ENCODE measurements around the gene GRID1.

Gene GRID1

DNA sequence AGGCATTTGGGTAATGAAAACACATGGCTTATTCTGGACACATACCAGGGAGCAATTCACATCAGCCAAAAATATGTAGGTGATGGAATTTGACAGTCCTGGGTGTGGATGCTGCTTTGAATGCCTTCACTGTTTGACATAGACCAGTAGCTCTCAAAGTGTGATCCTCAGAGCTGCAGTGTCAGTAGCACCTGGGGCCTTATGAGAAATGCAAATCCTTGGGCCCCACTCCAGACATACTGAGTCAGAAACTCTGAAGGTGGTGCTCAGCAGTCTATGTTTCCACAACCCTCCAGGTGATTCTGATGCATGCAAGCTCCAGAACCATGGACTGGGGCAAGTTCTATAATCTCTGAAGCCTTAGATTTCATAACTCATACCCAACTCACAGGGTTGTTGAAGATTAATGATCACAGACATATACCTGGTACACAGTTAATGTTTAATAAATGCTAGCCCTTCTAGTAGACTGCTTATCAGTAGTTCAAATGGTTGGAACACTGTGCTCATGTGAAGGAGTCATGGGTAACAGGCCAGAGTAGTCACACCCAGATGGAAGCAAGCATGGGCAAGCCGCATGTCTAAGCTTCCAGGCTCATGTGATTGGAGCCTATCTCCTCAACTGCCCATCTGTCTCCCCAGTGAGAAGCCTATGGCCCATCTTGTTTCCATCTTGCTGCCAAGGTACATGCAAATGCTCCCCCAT, 715.7 kb downstream of the GRID1 start:
- no peak for DNase-seq (ENCODE audit: low spot score)

- DNase-seq (ENCODE audit: low spot score): no peak
Measured at GRCh38 chr10:85649461-85649860, 717.1 kb downstream of the GRID1 start.

- no peak for DNase-seq (ENCODE audit: low spot score)
Measured at GRCh38 chr10:85648279-85648754, 718.3 kb downstream of the GRID1 start.

DNA sequence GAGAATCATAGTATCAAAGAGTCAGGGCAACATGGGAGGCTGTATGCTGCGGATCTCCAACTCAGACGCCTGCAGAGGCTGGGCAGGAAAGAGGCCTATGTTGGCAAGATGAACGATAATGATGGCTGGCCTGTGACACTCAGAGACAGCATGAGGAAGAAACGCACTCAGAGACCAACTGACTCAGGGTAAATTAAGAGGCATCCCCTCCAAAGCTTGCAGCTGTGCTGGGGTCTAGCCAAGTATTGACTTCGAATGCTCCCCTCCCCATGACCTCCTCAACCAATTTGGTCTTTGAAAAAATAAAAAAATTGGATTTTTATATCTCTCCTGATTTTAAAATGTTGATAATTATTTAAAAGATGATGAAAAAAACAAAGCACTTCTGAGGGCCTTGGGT, 718.9 kb downstream of the GRID1 start:
- DNase-seq (ENCODE audit: low spot score): no peak

- DNase-seq (ENCODE audit: low spot score): no peak
Measured at GRCh38 chr10:85645926-85646711, 720.5 kb downstream of the GRID1 start.

DNA sequence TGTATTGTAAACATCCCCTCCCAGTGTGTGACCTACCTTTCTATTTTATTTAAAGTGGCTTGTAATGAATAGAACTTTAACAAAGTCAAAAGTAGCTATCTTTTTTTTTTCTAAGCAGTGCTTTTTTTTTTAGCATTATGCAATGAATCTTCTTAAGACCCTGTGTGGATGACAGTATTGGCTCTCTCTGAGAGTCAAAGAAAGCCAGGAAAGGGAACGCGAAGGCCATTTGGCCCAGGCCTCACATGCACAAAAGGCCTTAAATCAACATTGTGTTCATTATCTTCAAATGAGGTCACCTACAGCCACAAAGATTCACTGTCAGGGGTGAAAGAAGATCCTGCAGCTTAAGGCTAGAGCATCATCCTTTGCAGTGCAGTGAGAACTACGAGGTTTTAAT, 721.5 kb downstream of the GRID1 start:
- DNase-seq (ENCODE audit: low spot score): no peak

DNA sequence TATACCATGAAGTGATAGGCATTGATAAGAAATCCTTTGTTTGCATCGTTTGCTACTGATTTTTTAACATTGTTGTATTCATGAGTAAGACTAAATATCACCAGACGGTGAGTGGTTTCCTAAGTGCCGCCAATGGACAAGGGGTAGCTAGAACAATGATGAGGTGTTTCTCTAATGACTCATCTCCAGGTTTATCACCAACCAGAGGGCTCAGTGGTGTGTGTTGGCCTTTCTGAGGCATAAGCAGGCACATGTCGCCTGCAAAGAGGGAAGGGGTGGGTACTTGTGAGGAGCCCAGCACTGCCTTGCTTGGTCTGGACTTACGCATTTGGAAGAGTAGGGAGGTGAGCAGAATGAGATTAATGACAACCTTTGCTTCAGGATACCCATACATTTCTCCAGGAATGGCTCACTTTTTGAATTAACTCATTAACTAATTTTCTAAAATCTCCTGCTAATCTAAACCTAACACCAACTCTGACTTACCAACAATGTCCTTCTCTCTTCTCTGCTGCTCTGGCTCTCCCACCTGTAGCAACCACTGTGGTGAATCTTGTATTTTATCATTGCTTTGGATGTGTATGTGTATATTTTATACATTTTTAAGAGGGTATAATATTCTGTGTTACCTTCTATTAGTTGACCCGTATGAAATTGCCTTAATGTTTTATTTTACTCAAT, 722.6 kb downstream of the GRID1 start:
- no peak for DNase-seq (ENCODE audit: low spot score)

GRCh38 chr10:85643171-85643844, 723.3 kb downstream of the GRID1 start:
- no peak for DNase-seq (ENCODE audit: low spot score)

- no peak for DNase-seq (ENCODE audit: low spot score)
Measured at GRCh38 chr10:85642421-85643170, 724.0 kb downstream of the GRID1 start.

- no peak for DNase-seq (ENCODE audit: low spot score)
Measured at GRCh38 chr10:85642082-85642420, 724.5 kb downstream of the GRID1 start.

DNA sequence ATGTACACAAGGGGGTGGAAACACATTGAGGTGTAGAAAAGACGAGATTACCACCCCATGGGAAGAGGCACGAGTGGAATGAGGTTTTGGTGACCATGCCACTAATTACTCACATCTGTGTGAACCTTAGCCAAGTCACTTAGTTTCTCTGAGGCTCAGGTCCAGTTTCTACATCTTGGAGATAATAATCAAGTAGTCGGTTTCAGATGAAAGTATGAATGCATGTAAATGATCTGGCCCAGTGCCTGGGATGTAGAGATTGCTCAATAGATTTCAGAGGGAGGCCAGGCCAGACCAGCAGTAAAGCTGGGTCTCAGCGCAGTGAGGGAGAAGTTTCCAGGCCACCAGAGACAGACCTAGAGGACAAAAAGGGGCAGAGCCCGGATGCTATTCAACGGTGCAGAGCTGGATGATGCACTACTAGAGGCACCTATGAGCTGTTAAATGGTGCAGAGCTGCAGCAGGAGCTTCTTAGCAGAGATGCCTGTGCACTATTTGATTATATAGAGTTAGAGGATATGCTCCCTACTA, 725.1 kb downstream of the GRID1 start:
- DNase-seq (ENCODE audit: low spot score): no peak

- no peak for DNase-seq (ENCODE audit: low spot score)
Measured at GRCh38 chr10:85638797-85639196, 727.8 kb downstream of the GRID1 start.

DNA sequence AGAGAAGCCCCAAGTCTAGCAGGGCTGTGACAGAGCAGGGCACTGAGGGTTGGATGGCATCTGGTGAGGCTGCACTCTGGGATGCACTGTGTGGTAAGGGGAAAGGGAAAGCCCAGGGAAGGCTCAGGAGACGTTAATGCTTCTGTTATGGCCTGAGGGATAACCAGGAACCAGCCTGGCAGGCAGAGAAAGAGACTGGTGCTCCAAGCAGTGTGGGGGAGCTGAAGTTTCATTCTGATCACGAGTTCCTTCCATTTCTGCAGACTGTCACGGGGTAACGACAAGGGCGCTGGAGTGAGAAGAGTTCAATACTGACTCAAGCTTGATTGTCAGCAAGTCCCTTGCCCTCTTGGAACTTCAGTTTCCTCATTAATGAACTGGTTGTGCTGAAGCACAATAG, 730.9 kb downstream of the GRID1 start:
- no peak for DNase-seq (ENCODE audit: low spot score)

- DNase-seq (ENCODE audit: low spot score): no peak
Measured at GRCh38 chr10:85624511-85624910, 742.1 kb downstream of the GRID1 start.

GRCh38 chr10:85623758-85624157, 742.8 kb downstream of the GRID1 start:
- DNase-seq (ENCODE audit: low spot score): no peak

DNA sequence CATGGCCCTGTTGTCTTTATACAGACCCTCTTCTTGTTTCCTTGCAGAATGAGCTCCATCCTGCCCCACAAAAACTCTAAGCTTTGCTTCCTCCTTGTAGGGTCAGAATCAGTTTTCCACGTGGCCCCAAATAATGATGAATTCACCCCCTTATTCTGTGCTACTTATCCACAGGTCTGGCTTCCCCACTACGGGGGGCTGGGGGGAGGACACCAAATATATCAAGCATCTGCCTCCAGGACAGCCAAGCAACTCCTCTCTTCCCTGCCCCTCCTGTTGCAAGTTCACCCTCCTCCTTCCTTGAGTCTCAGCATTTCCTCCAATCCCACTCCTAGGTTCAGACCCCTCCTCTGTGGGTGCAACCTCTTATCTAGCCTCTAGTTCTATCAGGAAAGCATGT, 743.3 kb downstream of the GRID1 start:
- no peak for DNase-seq (ENCODE audit: low spot score)

DNA sequence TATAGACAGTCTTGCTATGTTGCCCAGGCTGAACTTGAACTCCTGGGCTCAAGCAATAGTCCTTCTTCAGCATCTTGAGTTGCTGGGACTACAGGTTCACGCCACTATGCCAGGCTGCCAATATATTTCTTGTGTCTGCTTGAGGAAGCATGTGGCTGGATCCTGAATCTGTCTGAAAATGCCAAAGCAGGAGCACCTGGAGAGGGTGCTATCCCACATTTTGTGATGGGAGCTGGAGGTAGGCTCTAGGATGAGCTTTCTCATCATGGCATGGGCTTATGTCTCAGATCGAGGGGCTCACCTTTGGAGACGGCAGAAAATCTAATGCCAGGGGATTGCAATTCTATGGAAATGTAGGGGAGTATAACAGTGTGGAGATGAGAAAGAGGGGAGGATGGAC, 744.2 kb downstream of the GRID1 start:
- no peak for DNase-seq (ENCODE audit: low spot score)

DNA sequence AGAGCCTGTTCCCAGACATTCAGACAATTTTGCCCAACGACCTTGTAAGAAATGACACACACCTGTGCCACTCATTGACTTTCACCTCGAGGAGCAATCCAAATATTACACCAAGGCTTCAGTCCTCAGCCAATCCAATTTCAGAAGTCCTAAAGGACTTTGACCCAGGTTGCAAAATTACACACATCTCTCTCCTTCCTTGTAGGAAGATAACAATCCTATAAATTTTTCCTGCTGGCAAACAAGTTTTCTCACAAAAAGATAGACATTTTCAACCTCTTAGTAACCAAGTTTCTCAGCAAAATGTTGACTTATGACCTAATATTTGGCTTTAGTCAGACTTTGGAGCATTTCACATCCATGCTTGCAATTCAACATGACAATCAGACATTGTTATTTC, 745.0 kb downstream of the GRID1 start:
- DNase-seq (ENCODE audit: low spot score): no peak

DNA sequence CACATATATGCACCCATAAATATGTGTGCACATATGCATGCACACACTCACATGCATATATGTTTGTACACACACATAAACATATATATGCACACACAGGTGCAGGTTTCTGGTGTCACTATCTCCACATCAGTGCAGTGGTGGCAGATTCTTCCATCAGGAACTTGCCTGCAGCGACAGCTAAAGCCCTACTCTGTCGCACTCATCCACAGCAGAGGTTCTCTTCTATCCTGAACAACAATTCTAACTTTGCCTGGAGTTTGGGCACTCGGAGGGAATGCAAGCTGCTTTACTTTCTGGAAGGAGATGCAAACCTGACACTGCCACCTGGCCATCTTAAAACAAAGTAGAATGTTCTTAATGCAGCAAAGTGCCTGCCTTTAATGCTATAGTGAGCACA, 745.8 kb downstream of the GRID1 start:
- DNase-seq (ENCODE audit: low spot score): no peak

DNA sequence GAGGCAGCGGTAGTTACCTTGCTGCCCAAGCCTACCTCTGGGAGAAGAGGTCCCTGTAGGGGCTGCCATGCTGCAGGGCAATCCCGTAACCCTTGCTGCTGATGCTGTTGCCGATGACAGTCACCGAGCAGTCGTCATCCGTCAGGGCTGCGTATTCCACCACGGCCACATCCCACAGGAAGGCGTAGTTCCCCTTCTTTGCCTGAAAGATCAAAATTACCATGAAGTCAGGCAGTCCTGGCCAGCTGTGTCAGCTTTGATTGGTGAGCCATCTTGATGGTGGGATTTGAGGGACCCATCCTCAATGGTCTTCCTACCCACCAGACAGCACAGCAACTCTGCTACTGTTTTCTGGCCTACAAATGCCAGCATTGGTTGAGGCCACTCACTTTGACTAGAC, 746.8 kb downstream of the GRID1 start:
- no peak for DNase-seq (ENCODE audit: low spot score)

GRCh38 chr10:85618841-85619240, 747.8 kb downstream of the GRID1 start:
- no peak for DNase-seq (ENCODE audit: low spot score)

All from cerebellar cortex (tissue), 1 donor.